HCT116 (cell line): ENCODE measurements around the gene COL2A1. TPM values are rescaled to one million over a fixed set of nuclear protein-coding genes. Genes with fewer than 3 reads are reported as not detected.

ENCODE experiments used
- ATAC-seq: fragments of 200-7000 bp; cut with Tn5 transposase; 2 replicates; pipeline ENCODE4 v1.9.1; 2020; ENCODE audit warnings: mild to moderate bottlenecking, moderate library complexity
- BruUV-seq: library from RNA; stranded (reverse); fragments of 400-500 nt; replicated peaks from 2 replicates; lab custom pipeline; 2021; lab: Mats Ljungman, UMichigan
- CTCF ChIA-PET: fragments of 300-600 bp; sonication (Branson Sonifier 250); formaldehyde crosslinking; loops from one replicate; lab custom pipeline; 2021; ENCODE audit warnings: antibody characterized with exemption; lab: Charles Lee
- POLR2A ChIA-PET: fragments of 300-600, 350-600 bp; sonication (Branson Sonifier 250); formaldehyde crosslinking; loops from one replicate; lab custom pipeline; 2021; ENCODE audit warnings: antibody characterized with exemption; lab: Charles Lee
- RAD21 ChIA-PET, 2 experiments: fragments of 300-600 bp; sonication (Branson Sonifier 250); formaldehyde crosslinking; loops; one replicate each; lab custom pipeline; 2023; ENCODE audit warnings: low total read pairs in 2 of 2; ENCODE audit not compliant: uncharacterized antibody in 2 of 2, unreplicated experiment in 2 of 2, low non-redundant PET in 1 of 2; lab: Charles Lee
- DNase-seq: peaks from one replicate; pipeline ENCODE4 v3.0.0-alpha.2; 2010; ENCODE audit warnings: low read depth, low spot score
- H2AFZ ChIP-seq: fragments of 200-600 bp; shearing (Covaris generic), sonication (generic); 2 replicates; pipeline ENCODE4 v1.6.1; 2017; ENCODE audit warnings: low read depth, mixed run types, mixed read lengths, antibody characterized with exemption, low read length; ENCODE audit not compliant: poor library complexity, severe bottlenecking
- H3K27ac ChIP-seq: 2 replicates; pipeline ENCODE4 v1.5.1; 2012; ENCODE audit warnings: low read depth, low read length
- H3K27me3 ChIP-seq: fragments of 200-600 bp; sonication (generic); 2 replicates; pipeline ENCODE4 v1.6.1; 2016; ENCODE audit warnings: mixed run types, low read length, mixed read lengths; ENCODE audit not compliant: insufficient read depth
- H3K36me3 ChIP-seq, 2 experiments: fragments of 200-500 bp in 1 of 2; fragments of 200-600 bp in 1 of 2; sonication (Bioruptor generic) in 1 of 2; sonication (generic) in 1 of 2; 2 replicates each; pipeline versions ENCODE4 v1.5.1 to v1.6.1; 2014 to 2016; ENCODE audit warnings: low read length in 2 of 2, inconsistent platforms in 1 of 2, mixed read lengths in 1 of 2, mixed run types in 1 of 2; ENCODE audit not compliant: insufficient read depth in 2 of 2, control insufficient read depth in 1 of 2
- H3K4me1 ChIP-seq, 2 experiments: fragments of 200-600 bp in 1 of 2; sonication (generic) in 1 of 2; 2 replicates each; pipeline versions ENCODE4 v1.5.1 to v1.6.1; 2012 to 2017; ENCODE audit warnings: low read length in 2 of 2, inconsistent platforms in 1 of 2, mild to moderate bottlenecking in 1 of 2, mixed read lengths in 1 of 2, mixed run types in 1 of 2, moderate library complexity in 1 of 2; ENCODE audit not compliant: insufficient read depth in 2 of 2, control insufficient read depth in 1 of 2
- H3K4me2 ChIP-seq: fragments of 200-600 bp; sonication (generic); 2 replicates; pipeline ENCODE4 v1.6.1; 2017; ENCODE audit warnings: mixed run types, low read length, mixed read lengths
- H3K4me3 ChIP-seq, 2 experiments: fragments of 200-600 bp in 1 of 2; sonication (generic) in 1 of 2; replicated peaks in 1 of 2; 2 replicates each; pipeline ENCODE4 v1.5.1; 2011 to 2016; ENCODE audit warnings: low read length in 2 of 2, control low read depth in 1 of 2, low read depth in 1 of 2, mild to moderate bottlenecking in 1 of 2, mixed read lengths in 1 of 2, mixed run types in 1 of 2
- H3K79me2 ChIP-seq: fragments of 200-600 bp; sonication (generic); 2 replicates; pipeline ENCODE4 v1.6.1; 2017; ENCODE audit warnings: mild to moderate bottlenecking, mixed run types, low read length, moderate library complexity, mixed read lengths; ENCODE audit not compliant: insufficient read depth
- H3K9ac ChIP-seq: fragments of 200-600 bp; sonication (generic); 2 replicates; pipeline ENCODE4 v1.6.1; 2016; ENCODE audit warnings: low read length, mixed read lengths
- H3K9me2 ChIP-seq: fragments of 200-600 bp; sonication (generic), shearing (Covaris generic); 2 replicates; pipeline ENCODE4 v1.6.1; 2017; ENCODE audit warnings: mixed run types, mild to moderate bottlenecking, moderate library complexity; ENCODE audit not compliant: insufficient read depth
- H3K9me3 ChIP-seq, 2 experiments: fragments of 200-500 bp in 1 of 2; fragments of 200-600 bp in 1 of 2; sonication (Bioruptor generic) in 1 of 2; sonication (generic) in 1 of 2; 2 replicates each; pipeline ENCODE4 v1.6.1; 2014 to 2017; ENCODE audit warnings: low read length in 2 of 2, mixed read lengths in 2 of 2, inconsistent platforms in 1 of 2, low read depth in 1 of 2, mild to moderate bottlenecking in 1 of 2, mixed run types in 1 of 2, moderate library complexity in 1 of 2; ENCODE audit not compliant: control insufficient read depth in 1 of 2, insufficient read depth in 1 of 2
- H4K20me1 ChIP-seq: fragments of 200-600 bp; sonication (generic), shearing (Covaris generic); 2 replicates; pipeline ENCODE4 v1.6.1; 2017; ENCODE audit warnings: mixed run types, mild to moderate bottlenecking, moderate library complexity; ENCODE audit not compliant: insufficient read depth
- EGR1 ChIP-seq: IDR thresholded peaks from 2 replicates; pipeline ENCODE4 v1.6.1; 2012; ENCODE audit warnings: low read depth
- EZH2phosphoT487 ChIP-seq: fragments of 200-600 bp; IDR thresholded peaks from 2 replicates; pipeline ENCODE4 v1.6.1; 2018; ENCODE audit warnings: antibody characterized with exemption, borderline replicate concordance
- POLR2AphosphoS5 ChIP-seq: IDR thresholded peaks from 2 replicates; pipeline ENCODE4 v1.6.1; 2011; ENCODE audit warnings: mild to moderate bottlenecking, low read depth, low read length, moderate library complexity
- RAD21 ChIP-seq: IDR thresholded peaks from 2 replicates; pipeline ENCODE4 v1.6.1; 2012; ENCODE audit warnings: low read depth, mild to moderate bottlenecking
- SP1 ChIP-seq: IDR thresholded peaks from 2 replicates; pipeline ENCODE4 v1.6.1; 2012; ENCODE audit warnings: low read depth
- TCF7L2 ChIP-seq: IDR thresholded peaks from 2 replicates; pipeline ENCODE4 v1.7.0; 2011; ENCODE audit warnings: borderline replicate concordance, inconsistent platforms; ENCODE audit not compliant: insufficient read depth, insufficient read length; ENCODE audit errors: extremely low read depth
- ZNF274 ChIP-seq: fragments of 200-500 bp; sonication (Bioruptor generic); IDR thresholded peaks from 2 replicates; pipeline ENCODE4 v1.6.1; 2014; ENCODE audit warnings: mild to moderate bottlenecking, low read depth, low read length, inconsistent platforms
- intact Hi-C: fragments of 100-400 bp; cut with micrococcal nuclease; formaldehyde crosslinking; loops from 2 replicates; pipeline ENCODE4 v1.10.0; 2022
- total RNA-seq: library from RNA; stranded (reverse); gene quantifications from one replicate; pipeline ENCODE4 v1.2.1, GENCODE V29; 2021; ENCODE audit not compliant: unreplicated experiment
- TF ChIP-seq, protein P1 (sequence below), 3 experiments: fragments of 200-600 bp in 1 of 3; sonication (generic) in 1 of 3; IDR thresholded peaks in 2 of 3; conservative IDR thresholded peaks in 1 of 3; 2 replicates each; pipeline ENCODE4 v1.5.1; 2012 to 2017; ENCODE audit warnings: low read depth in 2 of 3, low read length in 2 of 3, antibody characterized with exemption in 1 of 3, borderline replicate concordance in 1 of 3, control low read depth in 1 of 3, mild to moderate bottlenecking in 1 of 3, mixed read lengths in 1 of 3, mixed run types in 1 of 3, moderate library complexity in 1 of 3; ENCODE audit not compliant: insufficient read depth in 1 of 3
- TF ChIP-seq, protein P2 (sequence below): IDR thresholded peaks from 2 replicates; pipeline ENCODE4 v1.6.1; 2011; ENCODE audit warnings: mild to moderate bottlenecking, low read length, moderate library complexity; ENCODE audit not compliant: insufficient replicate concordance; ENCODE audit errors: extremely low read depth
- TF ChIP-seq, protein P3 (sequence below): IDR thresholded peaks from 2 replicates; pipeline ENCODE4 v1.6.1; 2012

The COL2A1 gene
- total RNA-seq, 1 experiment from 2014 or later = 0.22 TPM

DNA sequence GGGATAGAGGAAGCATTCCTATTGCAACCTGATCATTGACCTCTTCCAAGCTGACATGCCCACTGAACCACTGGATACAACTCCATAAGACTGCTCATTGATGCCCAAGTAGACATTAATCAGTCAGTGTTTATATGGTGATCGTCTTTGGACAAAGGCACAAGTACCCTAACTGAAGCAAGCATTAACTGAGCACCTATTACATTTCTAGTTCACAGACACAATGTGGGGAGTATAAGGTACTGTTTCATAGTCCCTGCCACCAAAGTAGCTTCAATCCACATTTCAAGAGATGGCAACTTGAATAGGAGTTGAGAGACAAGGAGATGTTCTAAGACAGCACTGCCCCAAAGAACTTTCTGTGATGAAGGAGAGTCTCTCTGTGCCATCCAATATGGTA lies 10.9 kb upstream of the COL2A1 start:
- TF ChIP-seq, protein P1, sequence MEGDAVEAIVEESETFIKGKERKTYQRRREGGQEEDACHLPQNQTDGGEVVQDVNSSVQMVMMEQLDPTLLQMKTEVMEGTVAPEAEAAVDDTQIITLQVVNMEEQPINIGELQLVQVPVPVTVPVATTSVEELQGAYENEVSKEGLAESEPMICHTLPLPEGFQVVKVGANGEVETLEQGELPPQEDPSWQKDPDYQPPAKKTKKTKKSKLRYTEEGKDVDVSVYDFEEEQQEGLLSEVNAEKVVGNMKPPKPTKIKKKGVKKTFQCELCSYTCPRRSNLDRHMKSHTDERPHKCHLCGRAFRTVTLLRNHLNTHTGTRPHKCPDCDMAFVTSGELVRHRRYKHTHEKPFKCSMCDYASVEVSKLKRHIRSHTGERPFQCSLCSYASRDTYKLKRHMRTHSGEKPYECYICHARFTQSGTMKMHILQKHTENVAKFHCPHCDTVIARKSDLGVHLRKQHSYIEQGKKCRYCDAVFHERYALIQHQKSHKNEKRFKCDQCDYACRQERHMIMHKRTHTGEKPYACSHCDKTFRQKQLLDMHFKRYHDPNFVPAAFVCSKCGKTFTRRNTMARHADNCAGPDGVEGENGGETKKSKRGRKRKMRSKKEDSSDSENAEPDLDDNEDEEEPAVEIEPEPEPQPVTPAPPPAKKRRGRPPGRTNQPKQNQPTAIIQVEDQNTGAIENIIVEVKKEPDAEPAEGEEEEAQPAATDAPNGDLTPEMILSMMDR (IDR thresholded peaks at IDR 0.05 in 2 of 3, conservative IDR thresholded peaks at IDR 0.05 in 1 of 3; ENCODE audit: borderline replicate concordance in 1 of 3, insufficient read depth in 1 of 3, low read depth in 2 of 3, low read length in 2 of 3) = no peak
- no peak for TF ChIP-seq RAD21
- no peak for TF ChIP-seq ZNF274
- no peak for TF ChIP-seq POLR2AphosphoS5
- TF ChIP-seq, protein P2, sequence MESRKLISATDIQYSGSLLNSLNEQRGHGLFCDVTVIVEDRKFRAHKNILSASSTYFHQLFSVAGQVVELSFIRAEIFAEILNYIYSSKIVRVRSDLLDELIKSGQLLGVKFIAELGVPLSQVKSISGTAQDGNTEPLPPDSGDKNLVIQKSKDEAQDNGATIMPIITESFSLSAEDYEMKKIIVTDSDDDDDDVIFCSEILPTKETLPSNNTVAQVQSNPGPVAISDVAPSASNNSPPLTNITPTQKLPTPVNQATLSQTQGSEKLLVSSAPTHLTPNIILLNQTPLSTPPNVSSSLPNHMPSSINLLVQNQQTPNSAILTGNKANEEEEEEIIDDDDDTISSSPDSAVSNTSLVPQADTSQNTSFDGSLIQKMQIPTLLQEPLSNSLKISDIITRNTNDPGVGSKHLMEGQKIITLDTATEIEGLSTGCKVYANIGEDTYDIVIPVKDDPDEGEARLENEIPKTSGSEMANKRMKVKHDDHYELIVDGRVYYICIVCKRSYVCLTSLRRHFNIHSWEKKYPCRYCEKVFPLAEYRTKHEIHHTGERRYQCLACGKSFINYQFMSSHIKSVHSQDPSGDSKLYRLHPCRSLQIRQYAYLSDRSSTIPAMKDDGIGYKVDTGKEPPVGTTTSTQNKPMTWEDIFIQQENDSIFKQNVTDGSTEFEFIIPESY = no peak
- no peak for TF ChIP-seq EGR1
- TF ChIP-seq EZH2phosphoT487 = no peak
- no peak for TF ChIP-seq SP1
- TF ChIP-seq, protein P3, sequence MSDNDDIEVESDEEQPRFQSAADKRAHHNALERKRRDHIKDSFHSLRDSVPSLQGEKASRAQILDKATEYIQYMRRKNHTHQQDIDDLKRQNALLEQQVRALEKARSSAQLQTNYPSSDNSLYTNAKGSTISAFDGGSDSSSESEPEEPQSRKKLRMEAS = no peak
- no peak for TF ChIP-seq TCF7L2
- TF ChIP-seq, all 23 proteins: peak for 0
- no peak for DNase-seq
- Histone ChIP-seq H3K9me3 (no peaks in the 10 kb centered on the region), H3K36me3 (no peaks in the 10 kb centered on the region), H3K4me1 (no peaks in the 10 kb centered on the region), H3K4me2 (no peak overlapping the region), H3K27me3 (peaks cover 21% of the 10 kb centered on the region; the same call in 1 of the 2 replicates), H3K4me3 (no peak overlapping the region), H3K9me2 (no peaks in the 10 kb centered on the region), H2AFZ (no peak overlapping the region), H3K27ac (no peak overlapping the region), H3K79me2 (no peaks in the 10 kb centered on the region), H3K9ac (no peak overlapping the region), H4K20me1 (no peaks in the 10 kb centered on the region)
- ATAC-seq = no peak
- ChIA-PET RAD21 (no interaction called here), POLR2A (no interaction called here), CTCF (no interaction called here)
- intact Hi-C loops = no loop called here
- no TSS peak for BruUV-seq
